AG08396 (cell line): ENCODE results near the gene POLE.

Source experiments
- DNase-seq: peaks from one replicate; pipeline ENCODE4 v3.0.0; 2012; ENCODE audit warnings: low spot score, mixed read lengths

POLE gene

DNA sequence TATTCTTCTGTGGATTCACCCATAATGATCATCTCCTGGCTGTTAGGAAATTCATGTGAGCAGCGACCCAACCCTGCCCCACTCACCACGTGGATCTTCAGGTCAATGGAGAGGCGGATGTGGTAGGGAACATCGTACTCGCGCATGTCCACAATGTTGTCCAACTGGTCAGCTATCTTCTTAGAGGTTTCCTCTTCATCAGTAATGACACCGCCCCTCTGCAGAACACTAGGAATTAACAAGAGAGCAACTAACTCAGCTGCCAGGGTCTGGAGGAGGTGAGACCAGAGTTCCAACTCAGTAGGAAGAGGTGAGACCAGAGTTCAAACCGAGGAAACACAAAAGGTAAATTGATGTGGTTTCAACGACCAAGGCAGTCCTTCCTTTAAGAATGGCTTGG lies 9.7 kb downstream of the POLE start:
- DNase-seq: no peak

DNA sequence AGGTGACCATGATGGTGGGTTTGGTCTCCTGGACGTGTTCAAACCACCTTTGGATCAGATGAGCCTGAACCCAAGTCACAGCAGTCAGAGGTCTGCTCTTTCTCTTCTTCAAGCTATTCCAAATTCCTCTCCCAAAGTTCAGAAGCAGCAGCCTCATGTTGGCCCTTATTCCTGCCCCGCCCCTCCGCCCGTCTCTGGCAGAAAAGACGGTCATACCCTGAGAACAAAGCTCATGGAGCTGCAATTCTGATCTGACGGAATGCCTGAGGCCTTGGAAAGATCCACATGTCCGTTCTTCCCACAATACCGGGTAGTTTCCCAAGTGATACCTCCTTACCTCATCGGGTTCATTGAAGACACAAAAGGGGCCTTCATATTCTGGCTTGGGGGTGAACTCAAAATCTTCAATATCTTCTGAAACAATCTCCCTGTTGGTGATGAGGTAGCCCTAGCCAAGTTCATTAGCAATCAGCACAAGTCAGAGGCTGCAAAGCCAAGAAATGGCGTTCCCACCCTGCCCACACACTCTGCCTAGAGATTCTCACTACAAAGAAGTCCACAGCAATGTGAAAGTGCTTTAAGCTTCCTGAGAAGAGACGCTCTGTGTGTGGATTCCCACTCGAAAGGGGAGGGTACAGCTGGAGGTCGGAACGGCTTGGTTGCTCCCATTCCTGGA lies 11.2 kb downstream of the POLE start:
- DNase-seq: no peak

DNA sequence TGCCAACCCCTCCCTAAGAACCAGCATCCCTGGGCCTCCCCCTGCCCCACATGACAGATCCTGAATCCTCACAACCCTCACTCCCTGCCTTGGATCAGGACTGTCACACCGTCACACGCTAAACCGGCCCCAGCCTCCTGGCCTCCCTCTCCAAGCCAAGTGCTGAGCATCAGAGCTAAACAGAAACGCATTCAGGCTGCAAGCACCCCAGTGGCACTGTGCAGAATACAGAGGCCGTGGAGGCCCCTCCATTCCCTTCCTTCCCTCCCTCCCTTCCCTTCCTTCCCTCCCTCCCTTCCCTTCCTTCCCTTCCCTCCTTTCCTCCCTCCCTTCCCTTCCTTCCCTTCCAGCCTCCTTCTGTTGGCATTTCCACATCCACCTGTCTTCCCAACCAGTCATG lies 12.6 kb downstream of the POLE start:
- no peak for DNase-seq

DNA sequence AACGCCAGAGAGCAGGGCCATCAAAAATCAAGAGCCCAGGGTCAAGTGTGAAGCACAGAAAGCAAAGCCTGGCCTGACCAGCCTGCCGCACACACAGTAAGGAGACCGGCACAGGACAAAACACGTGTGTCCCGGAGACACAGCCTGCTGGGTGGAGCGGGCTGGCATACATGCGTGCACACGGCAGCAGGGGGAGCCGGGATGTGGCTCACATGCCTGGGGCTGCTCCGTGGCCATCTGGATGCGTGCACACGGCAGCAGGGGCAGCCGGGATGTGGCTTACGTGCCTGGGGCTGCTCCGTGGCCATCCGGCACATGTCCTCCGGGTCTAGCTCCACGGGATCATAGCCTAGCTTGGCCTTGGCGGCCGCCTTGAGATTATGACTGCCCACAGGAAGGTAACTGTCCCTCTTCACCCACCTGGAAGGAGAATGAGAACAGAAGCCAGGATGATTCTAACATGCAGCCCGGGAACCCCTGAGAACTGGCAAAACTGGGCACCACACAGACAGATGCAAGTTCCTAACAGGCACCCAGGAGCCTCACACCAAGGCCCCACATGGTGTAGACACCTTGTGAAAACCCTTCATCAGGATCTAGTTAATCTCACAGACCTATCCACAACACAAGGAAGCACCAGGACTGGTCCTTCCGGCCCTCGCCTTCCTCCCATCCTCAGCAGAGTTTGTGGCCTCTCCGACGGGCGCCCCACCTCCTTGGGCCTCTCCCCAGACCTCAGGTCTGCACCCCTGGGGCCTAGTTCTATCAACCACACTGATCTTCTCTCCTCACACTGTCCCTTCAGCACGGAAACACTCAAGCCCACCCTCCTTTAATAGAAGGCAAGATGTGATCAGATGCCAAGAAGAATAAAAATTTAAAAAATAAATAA lies 13.6 kb downstream of the POLE start:
- DNase-seq: no peak

DNA sequence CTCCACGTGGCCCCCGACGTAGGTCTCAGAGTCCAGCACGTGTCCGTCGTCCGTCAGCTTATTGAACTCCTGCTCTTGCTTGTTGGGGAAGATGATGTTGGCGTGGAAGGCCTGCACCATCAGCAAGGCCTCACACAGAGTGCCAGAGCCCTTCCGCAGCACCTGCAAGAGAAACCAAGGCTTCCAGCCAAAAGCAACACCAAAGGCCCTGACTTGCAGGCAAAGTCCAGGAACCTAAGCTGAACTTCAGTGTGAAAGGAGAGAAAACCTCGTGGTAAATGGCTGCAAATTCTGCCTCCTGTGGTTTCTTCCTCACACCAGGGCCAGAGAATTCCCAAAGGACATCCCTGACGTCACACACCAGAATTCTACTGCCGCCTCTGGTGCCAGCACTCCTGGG lies 14.5 kb downstream of the POLE start:
- no peak for DNase-seq

DNA sequence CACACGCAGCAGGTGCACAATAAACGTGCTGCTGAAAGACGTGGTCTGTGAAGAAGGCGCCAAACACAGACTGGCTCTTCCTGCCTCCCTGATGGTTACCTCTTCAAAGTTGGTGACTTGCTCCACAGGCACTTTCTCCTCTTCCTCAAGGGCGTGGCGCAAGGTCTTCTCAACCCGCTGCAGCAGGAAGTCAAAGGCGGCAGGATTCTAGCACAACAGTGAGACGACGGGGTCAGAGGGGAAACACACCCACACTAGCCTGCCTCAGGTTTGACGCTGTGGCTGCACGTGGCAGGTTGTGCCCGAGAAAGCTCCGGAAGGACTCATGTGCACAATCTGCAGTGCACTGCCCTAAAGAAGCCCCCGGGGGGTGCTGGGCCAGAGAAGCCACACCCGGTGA lies 15.0 kb downstream of the POLE start:
- no peak for DNase-seq

DNA sequence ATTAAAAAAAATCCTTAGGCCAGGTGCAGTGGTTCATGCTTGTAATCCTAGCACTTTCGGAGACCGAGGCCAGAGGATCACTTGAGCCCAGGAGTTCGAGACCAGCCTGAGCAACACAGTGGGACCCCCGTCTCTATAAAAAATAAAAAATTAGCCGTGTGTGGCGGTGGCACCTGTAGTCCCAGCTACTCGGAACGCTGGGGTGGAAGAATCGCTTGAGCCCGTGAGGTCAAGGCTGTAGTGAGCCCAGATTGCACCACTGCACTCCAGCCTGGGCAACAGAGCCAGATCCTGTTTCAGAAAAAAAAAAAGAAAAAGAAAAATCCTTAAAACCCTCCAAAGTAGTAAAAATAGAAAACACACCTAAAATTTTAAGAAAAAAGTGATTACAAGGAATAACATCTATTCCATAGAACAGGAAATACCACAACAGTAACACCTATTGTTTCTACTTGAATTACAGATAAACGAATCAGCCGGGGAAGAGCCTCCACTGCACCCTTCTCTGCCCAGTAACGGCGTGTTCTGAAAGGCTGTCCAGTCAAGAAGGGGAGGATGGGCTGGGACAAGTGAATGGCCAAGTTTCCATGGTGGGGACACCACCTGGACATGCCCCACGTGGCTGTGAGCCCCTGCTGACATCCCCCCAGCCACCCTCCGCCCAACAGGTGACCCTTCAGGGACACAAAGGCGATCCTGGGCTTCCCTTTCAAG lies 17.8 kb downstream of the POLE start:
- no peak for DNase-seq

DNA sequence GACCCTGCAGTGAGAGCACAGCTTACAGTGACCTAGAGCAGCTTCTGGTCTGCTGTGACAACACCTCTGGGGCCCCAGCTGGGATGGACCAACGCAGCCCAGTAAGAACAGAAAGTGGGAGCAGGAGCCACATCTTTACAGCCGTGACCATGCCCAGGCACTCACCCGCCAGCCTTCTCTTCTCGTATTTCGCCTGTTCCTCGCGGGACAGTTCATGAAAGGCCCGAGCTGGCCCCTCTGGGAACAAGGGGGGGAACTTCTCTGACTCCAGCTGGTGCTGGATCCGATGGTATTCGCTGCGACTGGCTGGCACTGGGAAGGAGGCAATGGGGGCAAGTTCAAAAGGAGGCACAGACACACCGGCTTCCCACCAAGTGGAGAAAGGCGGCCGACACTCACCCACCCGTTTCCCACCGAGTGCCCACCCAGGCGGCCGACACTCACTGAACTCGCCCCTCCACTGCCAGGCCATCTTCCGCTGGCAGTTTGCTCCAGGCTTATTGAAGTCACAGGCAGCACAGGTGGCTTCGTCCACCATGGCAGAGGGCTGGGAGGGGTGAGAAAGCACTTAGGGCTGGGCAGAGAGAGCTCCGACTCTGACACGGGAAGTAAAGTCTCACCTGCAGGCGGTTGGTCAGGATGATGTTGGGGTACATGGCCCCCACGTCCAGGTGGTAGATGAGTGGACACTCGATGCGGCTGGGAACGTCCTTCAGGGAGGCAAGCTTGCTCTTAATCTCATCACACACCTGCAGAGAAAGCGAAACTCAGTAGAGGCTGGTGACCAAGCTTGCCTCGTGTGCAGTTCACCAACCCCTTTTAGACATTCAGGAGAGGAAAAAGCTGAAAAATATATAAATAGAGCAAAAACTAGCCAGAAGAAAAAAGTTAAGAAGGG lies 18.7 kb downstream of the POLE start:
- no peak for DNase-seq

DNA sequence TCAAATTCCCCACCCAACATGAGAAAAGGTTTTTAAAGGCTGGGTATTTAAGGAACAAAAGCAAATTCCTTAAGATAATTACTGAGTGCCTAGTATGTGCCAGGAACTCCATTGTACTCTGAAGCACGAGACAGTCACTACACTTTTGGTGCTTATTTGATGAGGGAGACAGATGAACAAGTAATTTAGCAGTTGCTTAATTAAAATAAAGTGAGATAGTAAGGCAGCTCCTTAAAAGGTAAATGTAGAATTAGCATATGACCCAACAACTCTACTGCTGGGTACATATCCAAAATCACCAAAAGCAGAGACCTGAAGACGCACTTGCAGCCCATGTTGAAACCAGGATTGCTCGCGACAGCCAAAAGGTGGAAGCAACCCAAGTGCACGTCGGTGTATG lies 21.3 kb downstream of the POLE start:
- DNase-seq: no peak

DNA sequence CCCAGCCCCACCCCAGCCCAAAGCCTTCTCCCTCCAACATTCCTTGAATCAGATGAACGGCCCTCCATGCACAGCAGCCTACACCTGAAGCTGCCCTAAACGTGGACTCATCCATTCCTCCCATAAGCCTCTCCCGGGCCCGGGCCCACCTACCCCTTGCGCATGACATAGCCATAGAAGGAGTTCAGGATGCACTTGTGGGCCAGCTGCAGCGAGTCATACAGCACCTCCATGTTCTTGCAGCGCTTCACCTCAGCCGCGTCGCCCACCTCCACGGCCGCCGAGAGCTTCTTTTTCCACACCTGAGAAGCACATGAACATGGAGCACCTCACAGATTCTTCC lies 22.0 kb downstream of the POLE start:
- no peak for DNase-seq

DNA sequence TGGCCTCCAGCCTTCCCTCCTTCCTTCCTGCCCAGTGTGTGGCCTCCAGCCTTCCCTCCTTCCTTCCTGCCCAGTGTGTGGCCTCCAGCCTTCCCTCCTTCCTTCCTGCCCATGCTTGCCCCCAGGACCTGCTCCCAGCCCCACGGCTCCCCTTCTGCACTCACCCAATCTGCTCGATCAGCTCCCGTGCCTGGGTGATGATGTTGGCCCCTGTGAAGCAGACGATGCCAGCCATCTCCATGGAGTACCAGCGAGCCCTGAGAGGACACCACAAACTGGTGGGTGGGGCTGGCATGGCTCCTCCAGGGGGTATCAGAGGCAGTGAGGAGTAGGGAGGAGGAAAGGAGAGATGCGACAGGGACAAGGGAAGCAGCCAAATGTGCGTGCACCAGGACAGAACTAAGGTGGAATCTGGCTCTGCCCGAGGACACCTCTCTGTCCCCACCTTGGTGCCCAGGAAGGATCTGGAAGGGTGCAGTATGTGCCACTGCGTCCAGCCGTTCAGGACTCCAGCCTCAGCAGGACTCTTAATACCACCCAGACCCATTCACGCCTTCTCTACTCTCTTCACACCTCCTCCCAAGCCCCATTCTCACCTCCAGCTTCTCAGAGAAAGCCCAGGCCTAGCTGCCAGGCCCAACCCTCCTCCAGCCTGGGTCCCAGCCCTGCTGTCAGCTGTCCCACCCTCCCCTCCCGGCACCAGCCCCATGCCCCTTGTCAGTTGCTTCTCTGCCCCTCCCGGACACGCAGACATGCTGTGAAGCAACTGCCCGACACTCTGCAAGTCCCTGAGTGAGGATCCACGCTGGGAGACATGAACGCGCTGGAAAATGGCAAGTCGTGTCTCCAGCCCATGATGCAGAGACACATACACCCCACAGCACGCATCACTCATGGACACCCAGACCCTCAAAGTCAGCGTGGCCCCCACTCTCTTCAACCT lies 22.7 kb downstream of the POLE start:
- no peak for DNase-seq

DNA sequence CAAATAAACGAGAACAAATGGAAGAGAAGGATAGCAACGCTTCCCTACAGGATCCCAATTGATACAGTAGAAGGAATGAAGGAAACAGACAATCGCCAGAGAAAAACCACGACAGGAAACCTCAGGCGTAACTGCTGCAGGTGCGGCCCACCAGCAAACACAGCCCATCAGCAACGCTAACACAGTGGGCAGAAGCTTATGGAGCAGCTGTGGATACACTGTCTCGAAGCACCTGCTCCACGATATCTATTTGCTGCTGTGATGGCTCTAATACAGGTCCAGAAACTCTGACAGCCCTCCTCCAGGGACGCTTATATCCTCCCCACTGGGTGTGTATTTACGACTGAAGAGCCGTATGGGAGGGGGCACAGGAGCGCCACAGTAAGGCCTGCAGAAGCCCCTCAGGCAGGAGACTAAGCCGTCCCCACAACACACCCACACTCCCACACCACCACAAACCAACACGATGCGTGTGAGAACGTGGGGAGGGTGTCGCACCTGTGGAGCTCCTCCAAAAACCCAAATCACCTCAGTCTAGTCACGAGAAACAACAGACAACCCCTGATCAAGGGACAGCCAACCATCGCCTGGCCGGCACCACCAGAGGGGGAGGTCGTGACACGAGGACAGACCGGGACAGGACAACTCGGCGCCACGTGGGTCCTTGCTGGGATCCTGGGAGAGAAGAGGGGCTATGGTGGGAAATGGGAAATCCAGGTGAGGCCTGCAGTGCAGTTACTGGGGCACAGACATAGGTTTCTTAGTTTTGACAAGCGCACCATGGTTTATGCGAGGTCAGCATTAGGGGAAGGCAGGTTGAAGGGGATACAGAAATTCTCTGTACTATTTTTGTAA lies 24.0 kb downstream of the POLE start:
- DNase-seq: no peak

DNA sequence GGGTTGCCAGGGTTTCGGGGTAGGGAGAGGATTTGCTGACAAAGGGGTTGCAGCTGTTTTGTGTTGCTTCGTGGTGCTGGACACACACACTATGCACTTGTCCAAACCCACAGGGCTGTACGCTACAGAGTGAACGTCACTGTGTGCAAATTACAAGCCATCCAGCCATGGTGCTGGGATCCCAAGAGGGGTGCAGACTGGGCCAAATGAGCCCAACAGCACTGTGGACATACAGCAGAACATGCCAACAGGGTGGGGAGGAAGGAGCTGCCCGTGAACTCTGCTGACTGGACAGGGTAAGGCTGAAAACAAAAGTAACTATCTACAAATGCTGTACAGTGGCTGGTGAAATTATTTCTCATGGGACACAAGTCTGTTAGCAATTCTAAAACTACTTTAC lies 25.2 kb downstream of the POLE start:
- no peak for DNase-seq

DNA sequence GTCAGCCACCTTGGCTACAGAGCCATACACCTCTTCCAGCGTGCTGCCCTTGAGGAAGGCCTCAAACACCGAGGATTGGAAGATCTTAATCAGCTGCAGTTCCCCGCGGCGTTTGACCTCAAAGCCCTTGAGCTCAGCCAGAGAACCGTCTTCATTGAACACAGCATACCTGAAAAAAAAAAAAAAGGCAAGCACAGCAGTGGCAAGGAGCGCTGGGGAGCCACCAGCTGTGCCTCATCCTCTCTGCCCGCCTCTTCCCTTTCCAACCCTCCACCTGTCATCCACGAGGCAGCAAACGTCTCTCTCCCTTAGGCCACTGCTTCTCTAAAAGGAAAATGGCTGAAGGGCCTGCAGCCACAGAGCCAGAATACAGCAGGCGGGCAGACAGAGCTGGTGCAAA lies 26.1 kb downstream of the POLE start:
- DNase-seq: no peak

DNA sequence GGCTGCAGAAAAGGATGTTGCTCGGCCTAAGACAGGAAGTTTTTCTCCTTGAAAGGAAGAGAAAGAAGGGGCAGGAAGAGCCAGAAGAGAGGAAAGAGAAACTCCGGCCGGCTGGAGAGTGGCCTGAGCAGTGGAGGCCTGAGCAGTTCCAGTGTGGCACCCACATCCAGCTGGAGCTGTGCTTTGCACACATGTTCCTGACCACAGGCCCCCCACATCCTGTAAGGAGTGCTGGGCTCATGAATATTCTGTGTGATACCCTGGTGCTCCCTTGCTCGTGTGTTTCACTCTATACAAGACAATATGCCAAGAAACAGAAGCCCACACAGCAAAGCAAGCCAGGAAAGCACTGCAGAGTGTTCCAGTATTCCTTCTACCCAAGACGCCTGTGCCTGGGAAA lies 27.1 kb downstream of the POLE start:
- no peak for DNase-seq

DNA sequence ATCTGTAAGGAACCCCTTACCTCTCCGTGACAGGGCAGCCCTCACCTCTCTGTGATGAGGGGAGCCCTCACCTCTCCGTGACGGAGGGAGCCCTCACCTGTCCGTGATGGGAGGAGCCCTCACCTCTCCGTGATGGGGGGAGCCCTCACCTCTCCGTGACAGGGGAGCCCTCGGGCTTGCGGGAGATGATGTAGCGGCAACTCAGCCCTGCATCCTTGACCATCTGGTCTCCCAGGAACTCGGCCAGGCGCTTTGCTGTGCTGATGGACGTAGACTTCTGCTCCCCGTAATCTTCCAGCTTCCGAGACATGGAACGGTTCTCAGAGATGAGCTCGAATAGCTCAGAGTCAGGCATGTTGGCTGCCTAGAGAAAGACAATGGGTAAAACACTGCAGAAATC lies 28.0 kb downstream of the POLE start:
- DNase-seq: no peak

DNA sequence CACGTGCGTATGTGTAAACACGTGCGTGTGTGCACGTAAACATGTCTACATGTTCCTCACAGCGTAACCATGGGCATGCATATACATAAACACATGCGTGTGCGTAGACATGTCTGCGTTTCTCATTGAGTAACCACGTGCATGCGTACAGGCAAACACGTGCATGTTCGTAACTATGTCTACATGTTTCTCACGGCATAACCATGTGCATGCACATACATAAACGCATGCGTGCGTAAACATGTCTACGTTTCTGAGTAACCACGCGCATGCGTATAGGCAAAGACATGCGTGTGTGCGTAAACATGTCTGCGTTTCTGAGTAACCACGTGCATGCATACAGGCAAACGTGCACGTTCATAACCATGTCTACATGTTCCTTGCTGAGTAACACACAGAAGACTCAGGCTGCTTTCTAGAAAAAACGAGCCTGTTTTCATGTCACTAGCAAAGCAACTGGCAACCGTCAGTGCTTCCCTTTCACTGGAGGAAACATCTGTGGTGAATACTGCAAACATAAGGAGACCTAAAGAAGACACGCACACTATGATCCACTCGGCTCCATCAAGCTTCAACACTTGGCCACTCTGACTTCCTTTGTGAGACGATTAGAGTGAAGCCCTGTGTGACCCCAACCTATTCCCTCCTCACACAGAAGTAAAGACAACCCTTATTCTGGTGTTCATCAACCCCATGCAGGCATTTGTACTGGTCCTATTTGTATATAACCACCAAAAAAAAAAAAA lies 28.8 kb downstream of the POLE start:
- DNase-seq: no peak

DNA sequence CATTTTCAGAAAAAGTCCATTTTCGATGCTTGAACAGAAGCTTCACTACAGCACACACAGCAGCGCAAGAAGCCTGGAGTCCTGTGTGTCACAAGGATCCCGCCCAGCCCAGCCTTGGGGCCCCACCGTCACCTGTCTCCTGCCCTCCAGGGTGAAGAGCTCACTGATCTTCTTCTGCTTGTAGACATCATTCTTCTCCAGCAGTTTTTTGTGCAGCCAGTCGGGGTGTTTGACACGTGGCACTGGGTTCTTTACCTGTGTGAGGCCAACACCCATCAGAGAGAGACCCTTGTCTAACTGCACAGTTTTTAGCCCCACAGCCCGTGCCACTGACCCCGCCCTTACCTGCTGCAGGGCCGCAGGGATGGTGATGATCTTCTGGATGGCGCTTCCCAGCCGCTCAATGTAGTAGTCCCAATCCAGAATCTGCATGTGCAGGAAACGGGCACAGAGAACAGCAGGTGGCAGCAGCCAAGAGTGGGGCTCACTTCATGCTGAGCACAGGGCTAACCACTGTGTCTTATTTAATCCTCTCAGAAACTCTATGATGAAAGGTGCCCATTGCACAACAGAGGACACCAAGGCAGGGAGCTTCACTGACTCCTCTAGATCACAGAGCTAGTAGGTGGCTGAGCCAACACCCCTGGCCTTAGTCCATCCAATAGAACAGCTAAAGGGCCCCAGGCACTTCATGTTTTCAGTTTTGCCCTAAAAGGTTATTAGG lies 30.0 kb downstream of the POLE start:
- DNase-seq: no peak
